ENCODE results near the gene CPNE2. TPM values are rescaled to one million over a fixed set of nuclear protein-coding genes. Genes with fewer than 3 reads are reported as not detected.

The CPNE2 gene
- total RNA-seq, 5 donors from 2014 or later (not counting 1 experiment from before 2014, with no cell fraction given): 5.5 to 9.3 (median 6.1) TPM

DNA sequence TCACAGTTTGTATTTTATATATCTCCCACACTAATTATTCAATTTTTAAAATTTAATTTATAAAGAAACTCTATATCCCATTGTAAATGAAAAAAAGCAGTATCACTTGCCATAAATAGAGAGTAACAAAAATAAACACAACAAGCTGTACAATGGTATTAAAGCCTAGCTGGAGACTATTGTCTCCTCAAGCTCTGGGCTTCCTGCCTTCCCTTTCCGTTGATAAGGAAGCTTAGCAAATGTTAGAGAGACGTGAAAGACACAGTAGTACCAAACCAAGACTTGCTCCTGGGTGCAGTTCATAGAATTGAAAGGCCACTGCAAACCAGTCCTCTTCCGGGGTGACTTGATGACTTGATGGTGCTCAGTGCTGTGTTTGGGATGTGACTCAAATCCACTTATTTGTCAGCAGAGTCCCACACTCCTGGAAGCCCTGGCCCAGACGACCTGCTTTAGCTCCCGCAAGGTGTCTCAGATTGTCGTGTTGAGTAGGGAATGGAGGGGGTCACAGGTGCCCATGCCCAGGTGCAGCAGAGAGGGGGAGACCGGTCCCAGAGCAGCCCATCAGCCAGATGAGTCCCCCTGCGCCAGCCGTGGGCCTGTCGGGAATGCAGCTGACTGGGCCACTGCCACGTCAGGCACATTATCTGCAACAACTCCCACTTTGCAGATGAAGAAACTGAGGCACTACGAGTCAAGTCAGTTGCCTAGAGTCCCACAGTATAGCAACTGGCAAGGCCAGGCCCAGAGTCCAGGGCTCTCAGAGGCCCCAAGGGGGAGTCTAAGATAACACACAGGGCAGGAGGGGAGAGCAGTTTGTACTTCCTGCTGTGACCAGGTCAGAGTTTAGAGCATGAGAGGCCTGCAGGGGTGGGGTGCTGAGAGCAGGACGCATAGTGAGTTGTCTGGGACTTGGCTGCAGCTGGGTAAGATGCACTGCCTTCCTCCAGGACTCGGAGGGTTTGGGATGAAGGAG, 53.0 kb downstream of the CPNE2 start:
- Histone ChIP-seq H3K4me1 (ENCODE audit: control insufficient read depth in 1 of 2, extremely low read depth in 1 of 2, insufficient read depth in 2 of 2, low read length in 2 of 2) (peaks cover 35 to 56% of the 10 kb centered on the region in 2 experiments), H3K27me3 (replicated peaks in 1 of 2; ENCODE audit: control insufficient read depth in 2 of 2, extremely low read depth in 1 of 2, insufficient read depth in 2 of 2, low read length in 1 of 2) (peaks cover 0 to 3% of the 10 kb centered on the region in 2 experiments), H3K4me3 (ENCODE audit: control insufficient read depth in 1 of 2, extremely low read depth in 1 of 2, low read length in 1 of 2) (no peak overlapping the region), H3K27ac (ENCODE audit: low read length) (no peak overlapping the region), H3K36me3 (ENCODE audit: control insufficient read depth in 2 of 2, extremely low read depth in 1 of 2, insufficient read depth in 1 of 2, low read length in 1 of 2) (peaks cover 2 to 6% of the 10 kb centered on the region in 2 donors), H3K9me3 (no peaks in the 10 kb centered on the region)
- DNase-seq (no peak), ATAC-seq (replicated peaks in 1 of 4) (no peak)
- H3K36me3 Mint-ChIP-seq: no peaks in the 10 kb centered on the region
- no peaks in the 10 kb centered on the region for H3K27me3 Mint-ChIP-seq
- ChIA-PET CTCF (no interaction called here), POLR2A (interaction anchor here in 1 of 2 donors (0.6 kb wide), 1 partner anchor 1061 kb away, joined by 4 read pairs; no protein-coding TSS in a partner anchor)
- no peak overlapping the region for H3K4me3 Mint-ChIP-seq
- no peak overlapping the region for H3K27ac Mint-ChIP-seq
- H3K4me1 Mint-ChIP-seq: peaks cover 38 to 58% (median 51%) of the 10 kb centered on the region in 3 donors
- H3K9me3 Mint-ChIP-seq: no peaks in the 10 kb centered on the region
- WGBS (ENCODE audit: insufficient coverage): 96% methylated on average over 7 of the region's 14 CpGs

DNA sequence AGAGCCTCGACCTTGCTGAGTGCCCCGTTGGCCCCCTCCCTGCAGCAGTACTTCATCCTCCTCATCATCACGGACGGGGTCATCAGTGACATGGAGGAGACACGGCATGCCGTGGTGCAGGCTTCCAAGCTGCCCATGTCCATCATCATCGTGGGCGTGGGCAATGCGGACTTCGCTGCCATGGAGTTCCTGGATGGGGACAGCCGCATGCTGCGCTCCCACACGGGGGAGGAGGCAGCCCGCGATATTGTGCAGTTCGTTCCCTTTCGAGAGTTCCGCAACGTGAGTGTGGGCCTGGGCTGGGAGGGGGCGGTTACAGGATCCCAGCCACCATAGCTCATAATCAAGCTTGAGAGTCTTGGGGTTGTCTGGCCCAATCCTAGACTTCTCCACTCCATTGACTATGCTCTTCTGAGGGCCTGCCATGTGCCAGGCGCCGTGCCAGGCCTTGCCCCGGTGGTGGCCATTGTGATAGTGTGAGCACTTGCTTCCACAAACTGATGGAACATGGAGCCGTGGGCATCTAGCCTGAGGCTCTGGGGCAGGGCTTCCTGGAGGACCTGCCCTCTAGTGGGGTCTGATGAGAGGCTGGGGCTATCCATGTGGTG, 53.8 kb downstream of the CPNE2 start:
- no peaks in the 10 kb centered on the region for H3K9me3 Mint-ChIP-seq
- H3K4me3 ChIP-seq (ENCODE audit: control insufficient read depth in 1 of 2, extremely low read depth in 1 of 2, low read length in 1 of 2): no peak overlapping the region
- peaks cover 31 to 58% (median 44%) of the 10 kb centered on the region in 3 donors for H3K4me1 Mint-ChIP-seq
- ATAC-seq (replicated peaks in 1 of 4) (no peak), DNase-seq (no peak)
- no peaks in the 10 kb centered on the region for H3K27me3 Mint-ChIP-seq
- POLR2A ChIA-PET: interaction anchor here in 1 of 2 donors (0.6 kb wide), 1 partner anchor 1060 kb away, joined by 4 read pairs; no protein-coding TSS in a partner anchor
- WGBS (ENCODE audit: insufficient coverage): 98% methylated on average over 17 of the region's 24 CpGs
- H3K27ac ChIP-seq (ENCODE audit: low read length): no peak overlapping the region
- H3K27ac Mint-ChIP-seq: no peak overlapping the region
- peaks cover 0 to 3% of the 10 kb centered on the region in 2 experiments for H3K27me3 ChIP-seq (replicated peaks in 1 of 2; ENCODE audit: control insufficient read depth in 2 of 2, extremely low read depth in 1 of 2, insufficient read depth in 2 of 2, low read length in 1 of 2)
- no peaks in the 10 kb centered on the region for H3K9me3 ChIP-seq
- no peak overlapping the region for H3K4me3 Mint-ChIP-seq
- CTCF ChIA-PET: no interaction called here
- peaks cover 31 to 47% of the 10 kb centered on the region in 2 experiments for H3K4me1 ChIP-seq (ENCODE audit: control insufficient read depth in 1 of 2, extremely low read depth in 1 of 2, insufficient read depth in 2 of 2, low read length in 2 of 2)
- peaks cover 2 to 6% of the 10 kb centered on the region in 2 donors for H3K36me3 ChIP-seq (ENCODE audit: control insufficient read depth in 2 of 2, extremely low read depth in 1 of 2, insufficient read depth in 1 of 2, low read length in 1 of 2)
- no peaks in the 10 kb centered on the region for H3K36me3 Mint-ChIP-seq

DNA sequence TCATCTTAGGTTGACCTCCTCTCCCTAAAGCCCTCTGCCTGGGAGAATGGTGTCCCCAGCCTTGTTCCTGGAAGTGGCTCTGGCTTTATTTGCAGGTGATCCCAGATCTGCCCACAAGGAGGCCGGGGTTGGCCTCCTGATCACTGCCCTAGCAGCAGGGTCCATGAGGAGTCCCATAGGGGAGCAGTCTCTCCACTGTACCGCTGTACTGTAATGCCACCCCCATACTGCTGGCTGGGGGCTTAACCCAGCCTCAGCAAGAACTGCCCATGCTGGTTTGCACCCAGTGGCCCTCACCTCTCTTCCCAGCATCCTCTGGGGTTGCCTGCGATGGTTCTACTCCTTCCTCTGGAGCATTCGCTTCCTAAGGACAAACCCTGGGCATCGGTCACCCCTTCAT, 54.4 kb downstream of the CPNE2 start:
- Histone ChIP-seq H3K36me3 (ENCODE audit: control insufficient read depth in 2 of 2, extremely low read depth in 1 of 2, insufficient read depth in 1 of 2, low read length in 1 of 2) (peaks cover 2 to 10% of the 10 kb centered on the region in 2 donors), H3K4me3 (ENCODE audit: control insufficient read depth in 1 of 2, extremely low read depth in 1 of 2, low read length in 1 of 2) (no peak overlapping the region), H3K4me1 (ENCODE audit: control insufficient read depth in 1 of 2, extremely low read depth in 1 of 2, insufficient read depth in 2 of 2, low read length in 2 of 2) (peaks cover 26 to 42% of the 10 kb centered on the region in 2 experiments), H3K9me3 (no peaks in the 10 kb centered on the region), H3K27ac (ENCODE audit: low read length) (no peak overlapping the region), H3K27me3 (replicated peaks in 1 of 2; ENCODE audit: control insufficient read depth in 2 of 2, extremely low read depth in 1 of 2, insufficient read depth in 2 of 2, low read length in 1 of 2) (peaks cover 0 to 3% of the 10 kb centered on the region in 2 experiments)
- 98% methylated on average over 5 of the region's 5 CpGs for WGBS (ENCODE audit: insufficient coverage)
- ATAC-seq (replicated peaks in 1 of 4): no peak
- Mint-ChIP-seq H3K4me1 (peaks cover 25 to 55% (median 40%) of the 10 kb centered on the region in 3 donors), H3K9me3 (no peaks in the 10 kb centered on the region), H3K4me3 (no peak overlapping the region), H3K36me3 (no peaks in the 10 kb centered on the region), H3K27ac (peak overlapping the region in 1 of 2 donors; percentile 16), H3K27me3 (no peaks in the 10 kb centered on the region)
- CTCF ChIA-PET: no interaction called here
- POLR2A ChIA-PET: no interaction called here
- no peak for DNase-seq

DNA sequence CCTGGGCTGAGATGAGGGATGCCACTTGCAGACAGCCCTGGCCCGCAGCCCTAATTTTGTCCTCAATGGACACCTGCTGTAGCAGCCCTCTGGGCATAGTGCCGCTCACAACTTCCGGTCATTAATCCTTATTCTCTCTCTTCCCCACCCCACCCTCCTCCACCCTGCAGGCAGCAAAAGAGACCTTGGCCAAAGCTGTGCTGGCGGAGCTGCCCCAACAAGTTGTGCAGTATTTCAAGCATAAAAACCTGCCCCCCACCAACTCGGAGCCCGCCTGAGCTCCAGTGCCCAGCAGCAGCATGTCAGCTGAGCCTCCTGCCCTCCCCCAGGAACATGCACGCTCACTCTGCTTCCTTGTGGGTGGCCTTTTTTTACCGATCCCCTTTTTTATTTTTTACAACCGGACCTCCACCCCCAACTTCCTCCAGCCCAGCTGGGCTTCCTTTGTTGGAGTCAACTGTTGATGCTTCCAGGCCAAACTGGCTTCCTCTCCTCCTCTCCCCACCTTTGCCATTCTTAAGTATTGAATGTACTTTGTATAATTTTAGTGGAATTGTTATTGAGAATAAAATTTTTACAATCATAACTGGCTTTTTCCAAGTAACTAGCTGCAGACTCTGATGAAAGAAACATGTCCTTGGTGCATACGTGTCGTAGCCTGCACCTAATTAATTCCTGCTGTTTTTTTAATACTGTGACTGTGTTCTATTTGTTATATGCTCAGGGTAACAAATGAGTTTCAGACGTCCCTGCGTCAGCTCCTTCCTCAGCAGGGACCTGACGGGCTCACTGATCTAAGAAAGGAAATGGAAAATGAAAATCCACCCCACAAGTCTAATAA, 55.2 kb downstream of the CPNE2 start:
- peaks cover 7% of the 10 kb centered on the region for H3K36me3 Mint-ChIP-seq
- ATAC-seq (replicated peaks in 1 of 4): no peak
- H3K4me3 Mint-ChIP-seq: no peak overlapping the region
- Histone ChIP-seq H3K9me3 (no peaks in the 10 kb centered on the region), H3K27me3 (replicated peaks in 1 of 2; ENCODE audit: control insufficient read depth in 2 of 2, extremely low read depth in 1 of 2, insufficient read depth in 2 of 2, low read length in 1 of 2) (peaks cover 0 to 3% of the 10 kb centered on the region in 2 experiments), H3K27ac (ENCODE audit: low read length) (no peak overlapping the region), H3K36me3 (ENCODE audit: control insufficient read depth in 2 of 2, extremely low read depth in 1 of 2, insufficient read depth in 1 of 2, low read length in 1 of 2) (peaks cover 2 to 18% of the 10 kb centered on the region in 2 donors), H3K4me1 (ENCODE audit: control insufficient read depth in 1 of 2, extremely low read depth in 1 of 2, insufficient read depth in 2 of 2, low read length in 2 of 2) (peaks cover 20 to 33% of the 10 kb centered on the region in 2 experiments), H3K4me3 (ENCODE audit: control insufficient read depth in 1 of 2, extremely low read depth in 1 of 2, low read length in 1 of 2) (no peak overlapping the region)
- CTCF ChIA-PET: no interaction called here
- H3K9me3 Mint-ChIP-seq: no peaks in the 10 kb centered on the region
- H3K4me1 Mint-ChIP-seq: peaks cover 24 to 55% (median 40%) of the 10 kb centered on the region in 3 donors
- WGBS (ENCODE audit: insufficient coverage): 81% methylated on average over 5 of the region's 14 CpGs
- peak overlapping the region in 1 of 2 donors; percentile 34 for H3K27ac Mint-ChIP-seq
- H3K27me3 Mint-ChIP-seq: no peaks in the 10 kb centered on the region
- DNase-seq: no peak
- POLR2A ChIA-PET: no interaction called here

DNA sequence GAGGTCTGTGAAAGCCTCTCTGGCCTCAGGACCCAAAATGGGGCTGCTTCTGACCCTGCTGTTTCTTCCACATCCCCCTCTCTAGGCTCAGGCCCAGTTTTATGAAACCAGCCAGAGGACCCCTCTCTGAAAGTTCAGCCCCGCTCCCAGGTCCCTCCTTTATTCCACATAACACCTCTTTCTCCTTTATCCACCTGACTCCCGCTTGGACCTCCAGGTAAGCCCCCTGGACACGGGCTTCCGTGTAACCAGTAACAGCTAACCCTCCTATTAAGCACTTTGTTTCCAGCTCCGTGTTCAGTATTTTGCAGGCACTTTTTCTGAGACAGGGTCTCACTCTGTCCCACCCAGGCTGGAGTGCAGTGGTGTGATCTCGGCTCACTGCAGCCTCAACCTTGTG, 56.1 kb downstream of the CPNE2 start:
- H3K36me3 ChIP-seq (ENCODE audit: control insufficient read depth in 2 of 2, extremely low read depth in 1 of 2, insufficient read depth in 1 of 2, low read length in 1 of 2): peaks cover 2 to 27% of the 10 kb centered on the region in 2 donors
- Mint-ChIP-seq H3K27me3 (no peaks in the 10 kb centered on the region), H3K4me1 (peaks cover 24 to 49% (median 33%) of the 10 kb centered on the region in 3 donors), H3K36me3 (peaks cover 16% of the 10 kb centered on the region), H3K27ac (peak overlapping the region in 1 of 2 donors; percentile 59), H3K4me3 (no peak overlapping the region), H3K9me3 (no peaks in the 10 kb centered on the region)
- H3K9me3 ChIP-seq: no peaks in the 10 kb centered on the region
- WGBS (ENCODE audit: insufficient coverage): 96% methylated on average over 6 of the region's 6 CpGs
- H3K4me3 ChIP-seq (ENCODE audit: control insufficient read depth in 1 of 2, extremely low read depth in 1 of 2, low read length in 1 of 2): no peak overlapping the region
- no peak overlapping the region for H3K27ac ChIP-seq (ENCODE audit: low read length)
- ChIA-PET CTCF (no interaction called here), POLR2A (no interaction called here)
- peaks cover 0 to 3% of the 10 kb centered on the region in 2 experiments for H3K27me3 ChIP-seq (replicated peaks in 1 of 2; ENCODE audit: control insufficient read depth in 2 of 2, extremely low read depth in 1 of 2, insufficient read depth in 2 of 2, low read length in 1 of 2)
- ATAC-seq (replicated peaks in 1 of 4) (no peak), DNase-seq (no peak)
- H3K4me1 ChIP-seq (ENCODE audit: control insufficient read depth in 1 of 2, extremely low read depth in 1 of 2, insufficient read depth in 2 of 2, low read length in 2 of 2): peaks cover 12 to 24% of the 10 kb centered on the region in 2 experiments

DNA sequence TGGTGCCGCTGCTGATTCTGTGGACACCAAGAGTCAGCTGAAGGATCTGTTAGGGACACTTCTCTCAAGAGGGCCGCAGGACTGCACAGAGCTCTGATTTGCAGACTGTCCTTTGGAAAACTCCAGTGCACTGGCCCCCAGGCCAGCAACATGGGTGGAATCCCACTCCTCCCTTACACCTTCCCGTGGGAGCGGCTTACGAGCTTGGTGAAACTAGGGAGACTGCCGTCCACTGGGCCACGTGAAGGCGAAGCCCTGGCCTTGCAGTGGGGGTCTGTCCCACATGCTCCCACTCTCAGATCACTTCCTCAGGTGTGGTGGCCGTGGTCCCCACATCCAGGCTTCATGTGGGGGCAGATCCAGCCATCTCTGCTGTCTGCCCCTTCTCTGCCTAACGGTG, 57.0 kb downstream of the CPNE2 start:
- no peak for DNase-seq
- Mint-ChIP-seq H3K4me3 (no peak overlapping the region), H3K36me3 (peaks cover 25% of the 10 kb centered on the region), H3K4me1 (peaks cover 20 to 43% (median 24%) of the 10 kb centered on the region in 3 donors), H3K27ac (no peak overlapping the region), H3K9me3 (no peaks in the 10 kb centered on the region), H3K27me3 (no peaks in the 10 kb centered on the region)
- H3K4me3 ChIP-seq (ENCODE audit: control insufficient read depth in 1 of 2, extremely low read depth in 1 of 2, low read length in 1 of 2): no peak overlapping the region
- H3K9me3 ChIP-seq: no peaks in the 10 kb centered on the region
- H3K36me3 ChIP-seq (ENCODE audit: control insufficient read depth in 2 of 2, extremely low read depth in 1 of 2, insufficient read depth in 1 of 2, low read length in 1 of 2): peaks cover 6 to 36% of the 10 kb centered on the region in 2 donors
- no peaks in the 10 kb centered on the region for H3K27me3 ChIP-seq (replicated peaks in 1 of 2; ENCODE audit: control insufficient read depth in 2 of 2, extremely low read depth in 1 of 2, insufficient read depth in 2 of 2, low read length in 1 of 2)
- CTCF ChIA-PET: no interaction called here
- WGBS (ENCODE audit: insufficient coverage): 96% methylated on average over 10 of the region's 10 CpGs
- POLR2A ChIA-PET: no interaction called here
- H3K4me1 ChIP-seq (ENCODE audit: control insufficient read depth in 1 of 2, extremely low read depth in 1 of 2, insufficient read depth in 2 of 2, low read length in 2 of 2): peaks cover 8 to 15% of the 10 kb centered on the region in 2 experiments
- ATAC-seq (replicated peaks in 1 of 4): no peak
- no peak overlapping the region for H3K27ac ChIP-seq (ENCODE audit: low read length)

Measured in T-cell (primary cell).